GM19023 (cell line): Measurements from ENCODE around the gene SHE.

Experiments
- ATAC-seq: cut with Tn5 transposase; IDR thresholded peaks from one replicate; pipeline ENCODE4 v1.9.1; 2021; ENCODE audit warnings: mild to moderate bottlenecking, moderate library complexity; ENCODE audit not compliant: unreplicated experiment

SHE gene

DNA sequence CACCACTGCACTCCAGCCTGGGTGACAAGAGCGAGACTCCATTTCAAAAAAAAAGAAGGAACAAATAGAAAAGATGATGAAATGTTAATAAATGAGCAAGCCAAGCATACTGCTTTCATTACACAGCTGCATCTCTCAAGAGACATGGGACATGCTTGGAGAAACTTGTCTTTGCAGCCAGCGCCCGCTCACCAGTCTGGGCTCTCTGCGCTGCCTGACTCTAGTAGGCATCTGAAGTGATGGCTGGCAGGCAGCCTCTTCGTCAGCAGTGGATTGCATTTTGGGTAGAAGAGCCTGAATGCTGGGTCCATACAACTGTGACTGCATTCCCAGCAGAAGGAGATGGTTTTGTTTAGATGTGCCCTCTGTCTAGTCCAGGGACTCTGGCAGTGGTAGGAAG, 49.1 kb downstream of the SHE start:
- no peak for ATAC-seq

GRCh38 chr1:154448331-154448811, 53.8 kb downstream of the SHE start:
- ATAC-seq, result no peak

GRCh38 chr1:154446789-154447188, 55.4 kb downstream of the SHE start:
- no peak for ATAC-seq

GRCh38 chr1:154446292-154446691, 55.9 kb downstream of the SHE start:
- no peak for ATAC-seq

- ATAC-seq, result no peak
These were observed 57.2 kb downstream of the SHE start for GRCh38 chr1:154445040-154445472.

GRCh38 chr1:154443274-154444013, 58.8 kb downstream of the SHE start:
- ATAC-seq, result no peak

DNA sequence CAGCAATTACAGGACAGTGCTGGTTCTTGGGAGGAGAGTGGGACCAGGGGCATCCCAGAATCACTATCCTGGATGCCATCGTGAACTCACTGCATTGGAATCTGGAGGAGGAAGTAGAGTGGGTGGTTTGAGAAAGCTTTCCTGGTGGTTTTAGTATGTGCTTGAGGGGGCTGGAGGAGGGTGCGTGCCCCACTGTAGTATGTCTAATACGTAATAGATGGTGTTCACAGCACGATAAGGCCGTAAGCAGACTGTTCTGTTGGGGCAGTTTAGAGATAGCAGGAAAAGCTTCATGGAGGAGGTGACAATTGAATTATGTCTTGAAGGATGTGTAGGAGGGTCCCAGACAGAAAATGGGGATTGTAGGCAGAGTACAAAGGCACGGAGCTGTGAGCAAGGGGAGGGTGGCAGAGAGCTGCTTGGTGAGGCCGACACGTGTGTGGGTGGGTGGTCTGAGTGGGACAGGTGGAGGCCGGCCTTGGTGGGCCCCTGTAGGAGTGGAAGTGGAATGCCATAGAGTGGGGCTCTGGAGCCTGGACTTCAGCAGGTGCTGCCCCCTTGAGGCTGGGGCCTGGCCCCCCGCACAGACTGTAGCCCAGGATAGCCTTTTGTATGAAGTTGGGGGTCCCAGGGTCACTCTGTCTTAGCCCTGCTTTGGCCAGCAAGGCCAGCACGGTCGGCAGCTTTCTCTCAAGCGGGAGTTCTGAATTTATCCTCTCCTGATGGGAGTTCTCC, 60.0 kb downstream of the SHE start:
- no peak for ATAC-seq

DNA sequence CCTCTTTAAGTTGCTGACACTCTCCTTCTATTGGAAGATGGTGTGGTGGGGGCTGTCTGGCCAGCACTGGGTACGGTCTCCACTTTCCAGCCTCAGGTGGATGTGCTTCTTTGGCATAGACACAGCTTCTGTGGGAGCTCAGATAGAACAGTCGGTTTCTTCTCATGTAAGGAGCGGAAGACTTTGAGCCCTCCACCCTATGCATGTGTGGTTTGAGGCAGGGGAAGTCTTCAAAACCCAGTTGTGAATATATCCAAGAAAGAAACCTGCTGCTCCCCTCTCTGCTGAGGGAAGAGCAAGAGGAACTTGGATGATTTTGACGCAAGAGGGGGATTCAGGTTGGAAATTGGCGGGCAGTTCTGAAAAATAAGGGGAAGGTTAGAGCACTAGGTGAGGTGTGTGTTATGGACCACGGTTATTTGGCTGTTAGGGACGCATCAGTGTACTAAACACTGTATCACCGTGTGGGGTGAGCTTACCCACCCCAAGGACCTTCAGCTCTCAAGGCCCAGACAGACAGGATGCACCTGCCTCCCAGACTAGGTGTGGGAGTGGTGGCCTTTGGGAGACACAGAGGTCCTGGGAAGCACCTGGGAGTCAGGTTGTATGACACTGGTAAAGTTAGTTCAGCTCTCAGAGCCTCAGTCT, 60.8 kb downstream of the SHE start:
- no peak for ATAC-seq

- ATAC-seq, result no peak
These were observed 62.0 kb downstream of the SHE start for GRCh38 chr1:154440036-154440804.

GRCh38 chr1:154436433-154436832, 65.8 kb downstream of the SHE start:
- ATAC-seq, result no peak

- no peak for ATAC-seq
These were observed 66.5 kb downstream of the SHE start for GRCh38 chr1:154435599-154436200.

DNA sequence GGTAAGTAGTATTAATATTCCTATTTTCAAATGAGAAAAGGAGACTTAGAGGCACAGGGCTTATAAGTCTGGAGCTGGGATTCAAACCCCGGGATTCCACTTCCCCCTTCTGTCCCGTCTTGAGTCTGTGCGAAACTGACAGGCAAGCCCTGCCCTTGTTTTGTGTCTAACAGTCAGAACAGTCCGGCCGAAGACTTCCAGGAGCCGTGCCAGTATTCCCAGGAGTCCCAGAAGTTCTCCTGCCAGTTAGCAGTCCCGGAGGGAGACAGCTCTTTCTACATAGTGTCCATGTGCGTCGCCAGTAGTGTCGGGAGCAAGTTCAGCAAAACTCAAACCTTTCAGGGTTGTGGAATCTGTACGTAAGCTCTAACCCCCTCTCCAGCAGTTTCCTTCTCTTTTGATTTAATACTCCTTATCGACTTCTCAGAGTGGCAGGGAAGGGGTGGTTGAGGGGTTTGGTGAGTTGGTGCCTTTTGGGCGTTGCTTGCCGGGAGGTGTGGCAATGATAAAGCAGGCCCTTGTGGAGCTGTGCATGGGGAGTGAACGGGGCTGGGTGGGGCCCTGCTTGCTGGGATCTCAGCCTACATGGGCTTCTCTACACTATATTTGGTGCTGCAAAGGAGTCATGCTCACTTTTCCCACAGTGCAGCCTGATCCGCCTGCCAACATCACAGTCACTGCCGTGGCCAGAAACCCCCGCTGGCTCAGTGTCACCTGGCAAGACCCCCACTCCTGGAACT, 67.7 kb downstream of the SHE start:
- no peak for ATAC-seq

DNA sequence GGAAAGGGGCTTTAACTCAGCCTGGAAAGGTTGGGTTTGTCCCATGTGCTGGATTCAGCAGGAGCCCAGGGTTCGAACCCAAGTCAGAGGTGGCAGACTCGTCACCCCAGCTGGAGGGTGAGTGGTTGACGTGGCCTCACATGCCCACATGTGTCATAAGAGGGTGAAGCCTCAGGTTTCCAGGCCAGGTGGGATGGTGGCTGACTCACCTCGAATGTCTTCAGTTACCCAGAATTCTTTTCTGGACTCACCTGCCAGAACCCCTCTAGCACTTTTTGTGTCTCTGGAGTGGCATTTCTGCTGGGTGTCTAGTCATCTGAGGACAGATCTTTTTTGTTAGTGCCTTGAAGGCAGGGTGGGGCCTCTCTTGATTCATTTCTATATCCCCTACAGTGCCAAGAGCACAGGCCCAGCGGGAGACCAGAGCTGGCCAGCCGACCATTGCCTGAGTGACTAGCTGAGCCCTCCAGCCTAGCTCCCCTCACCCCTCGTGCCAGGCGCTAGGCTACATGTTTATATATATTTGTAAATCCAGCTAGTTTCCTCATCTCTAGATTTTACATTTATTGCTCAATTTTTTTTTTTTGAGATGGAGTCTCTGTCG, 68.9 kb downstream of the SHE start:
- ATAC-seq, result no peak

GRCh38 chr1:154431586-154432373, 70.4 kb downstream of the SHE start:
- no peak for ATAC-seq

GRCh38 chr1:154430903-154431302, 71.3 kb downstream of the SHE start:
- ATAC-seq, result no peak

DNA sequence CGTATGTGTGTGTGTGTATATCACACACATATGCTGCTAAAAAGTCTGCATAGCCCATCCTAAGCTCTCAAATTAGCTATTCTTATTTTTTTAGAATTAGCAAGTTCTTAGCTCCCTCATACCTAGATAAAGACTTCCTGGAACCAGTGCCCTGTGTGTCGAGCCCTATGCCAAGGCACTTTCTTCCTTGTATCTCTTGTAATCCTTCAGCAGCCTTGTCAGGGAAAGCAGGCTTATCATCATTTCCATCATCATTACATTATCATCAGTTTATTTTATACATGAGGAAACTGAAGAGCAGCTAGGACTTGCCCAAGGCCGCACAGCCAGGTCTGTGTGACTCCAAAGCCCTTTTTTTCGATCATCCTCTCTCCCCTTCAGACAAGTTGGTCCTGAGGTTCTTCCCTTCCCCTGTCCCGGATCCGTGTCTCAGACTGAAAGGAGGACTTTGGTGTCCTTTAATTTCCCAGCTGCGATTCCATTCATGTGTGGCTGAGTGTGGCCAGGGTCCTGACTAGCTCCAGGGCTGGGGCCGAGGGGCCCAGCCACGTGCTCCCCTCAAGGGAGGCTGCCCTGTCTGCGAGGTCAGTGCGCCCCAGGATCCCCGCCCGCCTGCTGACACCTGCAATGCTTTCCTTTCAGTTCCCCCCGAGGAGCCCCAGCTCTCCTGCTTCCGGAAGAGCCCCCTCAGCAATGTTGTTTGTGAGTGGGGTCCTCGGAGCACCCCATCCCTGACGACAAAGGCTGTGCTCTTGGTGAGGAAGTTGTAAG, 72.2 kb downstream of the SHE start:
- no peak for ATAC-seq
